GM21390 (cell line): ENCODE measurements around the gene COMMD6.
A peak's percentile ranks its signal among the peaks of the same experiment; 100 is the strongest.

Experiments
- ATAC-seq: cut with Tn5 transposase; IDR thresholded peaks from one replicate; pipeline ENCODE4 v1.9.1; 2021; ENCODE audit not compliant: unreplicated experiment

COMMD6 gene

GRCh38 chr13:75485286-75486062, 52.2 kb downstream of the COMMD6 start:
- no peak for ATAC-seq

- no peak for ATAC-seq
These were observed 54.9 kb downstream of the COMMD6 start for GRCh38 chr13:75482820-75483079.

- peak; percentile 74 for ATAC-seq
These were observed 55.4 kb downstream of the COMMD6 start, which contains the start of gene TBC1D4 for GRCh38 chr13:75482070-75482819. Gene TBC1D4, minus strand, starts transcription at chr13:75482169. Its CDS starts 402 bp downstream, at chr13:75481767.

- ATAC-seq = peak; percentile 27
These were observed 56.2 kb downstream of the COMMD6 start for GRCh38 chr13:75481176-75482069.

- peak; percentile 3 for ATAC-seq
These were observed 56.9 kb downstream of the COMMD6 start for GRCh38 chr13:75480671-75481175.

DNA sequence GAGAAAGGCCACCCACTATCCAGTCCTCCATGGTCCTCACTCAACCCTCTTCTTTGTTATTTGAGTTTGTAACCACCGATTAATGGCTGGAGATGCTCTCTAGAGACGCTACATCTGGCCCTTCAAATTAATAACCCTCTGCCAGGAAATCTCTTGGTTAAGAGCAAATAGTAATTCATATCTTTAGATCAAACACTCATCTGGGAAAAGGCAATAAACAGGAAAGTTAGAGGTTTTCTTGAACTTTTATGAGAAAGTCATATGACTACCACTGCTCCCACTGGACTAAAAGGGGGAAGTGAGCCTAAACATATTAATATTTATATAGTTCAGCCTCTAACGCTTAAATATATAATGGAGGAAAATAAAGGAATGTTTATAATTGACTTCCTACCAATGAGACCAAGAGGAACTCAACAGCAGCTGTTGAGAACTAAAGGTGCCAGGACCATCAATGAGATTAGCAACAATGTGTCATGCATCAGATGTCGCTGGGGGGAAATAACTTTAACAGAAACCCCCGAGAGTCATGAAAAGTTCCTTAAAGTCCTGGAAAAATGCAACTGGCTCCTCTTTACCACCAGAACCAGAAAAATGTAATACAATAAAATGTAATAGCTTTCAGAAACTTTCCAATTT, 58.4 kb downstream of the COMMD6 start:
- no peak for ATAC-seq

- ATAC-seq = no peak
These were observed 59.0 kb downstream of the COMMD6 start for GRCh38 chr13:75478659-75479058.
